SU-DHL-6 (cell line): ENCODE measurements around the gene BMERB1.

Experiments
- H2AFZ ChIP-seq: fragments of 200-600 bp; sonication (generic); 2 replicates; pipeline ENCODE4 v1.6.1; 2014; ENCODE audit warnings: low read depth, mild to moderate bottlenecking, moderate library complexity, mixed read lengths, antibody characterized with exemption, low read length; ENCODE audit not compliant: severe bottlenecking
- H3F3A ChIP-seq: fragments of 200-600 bp; shearing (Covaris generic); 2 replicates; pipeline ENCODE4 v1.6.0; 2016; ENCODE audit warnings: antibody characterized with exemption, mild to moderate bottlenecking; ENCODE audit not compliant: insufficient read depth
- H3K27ac ChIP-seq: fragments of 200-600 bp; sonication (generic); 2 replicates; pipeline ENCODE4 v1.5.1; 2016; ENCODE audit warnings: low read depth, mild to moderate bottlenecking, low read length, moderate library complexity, mixed read lengths
- H3K27me3 ChIP-seq: fragments of 200-600 bp; sonication (generic), shearing (Covaris generic); 2 replicates; pipeline ENCODE4 v1.6.0; 2014; ENCODE audit warnings: mild to moderate bottlenecking, low read length
- H3K36me3 ChIP-seq: fragments of 200-600 bp; sonication (generic); 2 replicates; pipeline ENCODE4 v1.6.1; 2014; ENCODE audit warnings: mild to moderate bottlenecking, low read length, mixed read lengths
- H3K4me2 ChIP-seq: fragments of 300-600, 200-600 bp; shearing (Covaris generic), sonication (generic); 2 replicates; pipeline ENCODE4 v1.6.0; 2014; ENCODE audit warnings: low read length, low read depth, mild to moderate bottlenecking; ENCODE audit not compliant: poor library complexity, severe bottlenecking
- H3K4me3 ChIP-seq: fragments of 200-600 bp; sonication (generic); 2 replicates; pipeline ENCODE4 v1.5.1; 2014; ENCODE audit warnings: antibody characterized with exemption, low read length, mild to moderate bottlenecking, mixed read lengths; ENCODE audit not compliant: insufficient read depth, poor library complexity, severe bottlenecking
- H3K79me2 ChIP-seq: fragments of 200-600 bp; sonication (generic); 2 replicates; pipeline ENCODE4 v1.6.1; 2014; ENCODE audit warnings: mild to moderate bottlenecking, low read length, moderate library complexity; ENCODE audit not compliant: insufficient read depth
- H3K9ac ChIP-seq: fragments of 200-600 bp; sonication (generic); 2 replicates; pipeline ENCODE4 v1.7.0; 2014; ENCODE audit warnings: mild to moderate bottlenecking, low read length
- H3K9me2 ChIP-seq: fragments of 200-600 bp; sonication (generic); replicated peaks from 2 replicates; pipeline ENCODE4 v1.6.1; 2014; ENCODE audit warnings: low read length; ENCODE audit not compliant: insufficient read depth
- H3K9me3 ChIP-seq: fragments of 200-600 bp; sonication (generic); 2 replicates; pipeline ENCODE4 v1.6.1; 2014; ENCODE audit warnings: low read length, mixed read lengths; ENCODE audit not compliant: insufficient read depth
- H4K20me1 ChIP-seq: fragments of 200-600 bp; sonication (generic); 2 replicates; pipeline ENCODE4 v1.6.1; 2014; ENCODE audit warnings: low read depth, mild to moderate bottlenecking, antibody characterized with exemption, low read length, moderate library complexity, mixed read lengths
- EZH2phosphoT487 ChIP-seq: fragments of 200-600 bp; sonication (generic), shearing (Covaris generic); conservative IDR thresholded peaks from 2 replicates; pipeline ENCODE4 v1.6.1; 2018; ENCODE audit warnings: mild to moderate bottlenecking, antibody characterized with exemption, low read length, moderate library complexity, mixed read lengths
- TF ChIP-seq, protein P1 (sequence below): fragments of 200-600 bp; sonication (generic); IDR thresholded peaks from one replicate; pipeline ENCODE4 v1.5.1; 2017; ENCODE audit warnings: antibody characterized with exemption, mild to moderate bottlenecking, low read length, moderate library complexity; ENCODE audit not compliant: insufficient read depth, poor library complexity, severe bottlenecking

BMERB1 gene

DNA sequence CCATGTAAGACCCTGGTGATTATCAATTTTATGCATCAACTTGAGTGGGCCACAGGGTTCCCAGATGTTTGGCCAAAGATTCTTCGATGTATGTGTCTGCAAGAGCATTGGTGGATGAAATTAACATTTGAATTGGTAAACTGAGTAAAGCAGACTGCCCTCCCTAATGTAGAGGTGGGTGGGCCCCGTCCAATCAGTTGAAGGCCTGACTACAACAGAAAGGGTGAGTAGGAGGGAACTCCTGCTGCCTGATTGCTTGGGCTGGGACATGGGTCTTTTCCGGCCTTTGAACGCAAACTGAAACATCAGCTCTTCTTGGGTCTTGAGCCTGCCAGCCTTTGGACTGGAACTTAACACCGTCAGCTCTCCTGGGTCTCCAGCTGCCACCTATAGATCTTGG lies 90.6 kb downstream of the BMERB1 start:
- H3K9ac ChIP-seq = no peak overlapping the region
- H3K36me3 ChIP-seq = no peaks in the 10 kb centered on the region
- H3K9me2 ChIP-seq = no peaks in the 10 kb centered on the region
- H3K79me2 ChIP-seq = no peaks in the 10 kb centered on the region
- no peak overlapping the region for H3K4me2 ChIP-seq
- H4K20me1 ChIP-seq = no peaks in the 10 kb centered on the region
- H2AFZ ChIP-seq = no peak overlapping the region
- H3K27me3 ChIP-seq = no peaks in the 10 kb centered on the region
- no peaks in the 10 kb centered on the region for H3F3A ChIP-seq
- TF ChIP-seq EZH2phosphoT487 = no peak
- TF ChIP-seq, protein P1, sequence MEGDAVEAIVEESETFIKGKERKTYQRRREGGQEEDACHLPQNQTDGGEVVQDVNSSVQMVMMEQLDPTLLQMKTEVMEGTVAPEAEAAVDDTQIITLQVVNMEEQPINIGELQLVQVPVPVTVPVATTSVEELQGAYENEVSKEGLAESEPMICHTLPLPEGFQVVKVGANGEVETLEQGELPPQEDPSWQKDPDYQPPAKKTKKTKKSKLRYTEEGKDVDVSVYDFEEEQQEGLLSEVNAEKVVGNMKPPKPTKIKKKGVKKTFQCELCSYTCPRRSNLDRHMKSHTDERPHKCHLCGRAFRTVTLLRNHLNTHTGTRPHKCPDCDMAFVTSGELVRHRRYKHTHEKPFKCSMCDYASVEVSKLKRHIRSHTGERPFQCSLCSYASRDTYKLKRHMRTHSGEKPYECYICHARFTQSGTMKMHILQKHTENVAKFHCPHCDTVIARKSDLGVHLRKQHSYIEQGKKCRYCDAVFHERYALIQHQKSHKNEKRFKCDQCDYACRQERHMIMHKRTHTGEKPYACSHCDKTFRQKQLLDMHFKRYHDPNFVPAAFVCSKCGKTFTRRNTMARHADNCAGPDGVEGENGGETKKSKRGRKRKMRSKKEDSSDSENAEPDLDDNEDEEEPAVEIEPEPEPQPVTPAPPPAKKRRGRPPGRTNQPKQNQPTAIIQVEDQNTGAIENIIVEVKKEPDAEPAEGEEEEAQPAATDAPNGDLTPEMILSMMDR = no peak
- H3K4me3 ChIP-seq = no peak overlapping the region
- H3K9me3 ChIP-seq = no peaks in the 10 kb centered on the region
- no peak overlapping the region for H3K27ac ChIP-seq

DNA sequence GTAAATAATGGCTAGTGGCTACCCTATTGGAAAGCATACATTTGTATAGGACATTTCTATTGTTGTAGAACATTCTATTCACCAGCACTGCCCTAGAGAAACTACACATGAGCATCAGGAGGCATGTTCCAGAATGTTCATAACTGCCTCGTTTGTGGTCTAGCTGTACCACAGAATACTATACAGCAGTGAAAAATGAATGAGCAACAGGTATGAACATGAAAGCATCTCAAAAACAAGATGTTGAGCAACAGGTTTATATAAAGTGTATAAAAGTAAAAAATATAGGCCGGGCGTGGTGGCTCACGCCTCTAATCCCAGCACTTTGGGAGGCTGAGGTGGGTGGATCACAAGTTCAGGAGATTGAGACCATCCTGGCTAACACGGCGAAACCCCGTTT lies 91.7 kb downstream of the BMERB1 start:
- Histone ChIP-seq H3K4me3 (no peak overlapping the region), H3K27ac (no peak overlapping the region)
- TF ChIP-seq EZH2phosphoT487 = no peak
- TF ChIP-seq, protein P1 = no peak

DNA sequence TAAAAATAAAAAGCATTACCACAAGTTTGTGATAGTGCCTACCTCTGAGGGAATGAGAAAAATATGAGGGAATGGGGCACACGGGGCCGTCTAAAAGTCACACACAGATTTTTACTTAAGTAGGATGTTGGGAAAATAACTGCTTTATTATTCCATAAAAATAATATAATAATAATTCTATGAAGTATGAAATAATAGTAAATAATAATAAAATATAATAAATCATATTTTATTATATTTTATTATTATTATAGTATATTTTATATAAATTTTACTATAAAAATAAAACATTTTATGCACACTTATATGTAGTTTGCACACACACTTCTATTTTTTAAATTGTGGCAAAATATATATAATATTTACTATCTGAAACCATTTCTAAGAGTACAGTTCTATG lies 92.3 kb downstream of the BMERB1 start:
- H3K9ac ChIP-seq = no peak overlapping the region
- H3K27me3 ChIP-seq = no peaks in the 10 kb centered on the region
- TF ChIP-seq EZH2phosphoT487 = no peak
- TF ChIP-seq, protein P1 = no peak
- H4K20me1 ChIP-seq = no peaks in the 10 kb centered on the region
- no peaks in the 10 kb centered on the region for H3K9me3 ChIP-seq
- no peaks in the 10 kb centered on the region for H3K9me2 ChIP-seq
- no peak overlapping the region for H3K4me3 ChIP-seq
- no peaks in the 10 kb centered on the region for H3K36me3 ChIP-seq
- no peaks in the 10 kb centered on the region for H3K79me2 ChIP-seq
- no peak overlapping the region for H2AFZ ChIP-seq
- H3F3A ChIP-seq = no peaks in the 10 kb centered on the region
- H3K27ac ChIP-seq = no peak overlapping the region
- no peak overlapping the region for H3K4me2 ChIP-seq

More for the DNA sequence above, 91.7 kb downstream of the BMERB1 start:
- Histone ChIP-seq H4K20me1 (no peaks in the 10 kb centered on the region), H3F3A (no peaks in the 10 kb centered on the region), H3K27me3 (no peaks in the 10 kb centered on the region), H3K79me2 (no peaks in the 10 kb centered on the region), H3K4me2 (no peak overlapping the region), H3K36me3 (no peaks in the 10 kb centered on the region), H3K9ac (no peak overlapping the region), H2AFZ (no peak overlapping the region), H3K9me3 (no peaks in the 10 kb centered on the region), H3K9me2 (no peaks in the 10 kb centered on the region)
